ENCODE results near the gene IL9.
"Not testable (repeated sequence)": the region's sequence is repeated elsewhere in the genome, so short reads cannot be mapped to it uniquely, and the experiment has no call there.

Gene IL9

GRCh38 chr5:135871268-135871915, 24.2 kb downstream of the IL9 start:
- DNase-seq (ENCODE audit: insufficient read length, low spot score) (no peak), FAIRE-seq (no peak)

DNA sequence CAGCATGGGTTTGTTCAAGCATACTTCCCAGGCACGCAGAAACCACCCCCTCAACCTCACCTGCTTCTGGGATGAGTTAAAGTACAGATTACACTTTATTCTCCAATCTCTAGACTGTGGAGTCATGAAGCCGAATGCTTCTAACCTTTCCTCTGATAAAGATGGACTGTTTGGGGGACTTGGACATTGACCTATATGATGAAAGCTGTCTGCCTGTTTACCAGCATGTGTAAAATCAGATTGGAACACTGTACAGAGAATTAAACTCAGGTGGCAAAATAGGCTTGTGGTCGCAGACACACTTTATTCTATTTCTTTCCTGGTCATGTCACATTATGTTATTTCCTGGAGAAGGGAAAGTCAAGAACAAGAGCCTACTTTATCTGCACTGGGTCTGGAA, 25.7 kb downstream of the IL9 start:
- no peak for DNase-seq (ENCODE audit: insufficient read length, low spot score)
- no peak for FAIRE-seq

DNA sequence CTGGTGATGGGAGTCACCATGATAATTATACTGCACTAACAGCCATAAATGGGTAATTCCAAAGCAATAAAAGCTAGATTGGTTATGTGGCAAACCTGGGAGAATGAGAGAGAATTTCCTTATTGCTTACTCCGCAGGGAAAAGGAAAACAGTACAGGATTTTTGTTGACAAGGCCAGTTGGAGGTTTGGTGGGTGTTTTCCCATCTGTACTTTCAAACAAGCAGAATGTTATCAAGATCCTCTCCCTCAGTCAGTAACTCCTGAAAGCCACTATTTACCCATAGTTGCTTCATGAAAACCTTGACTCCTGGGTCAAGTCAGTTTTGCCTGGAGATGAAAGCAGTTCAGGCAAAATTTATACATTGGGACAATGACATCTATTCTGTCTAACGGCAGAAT, 26.4 kb downstream of the IL9 start:
- FAIRE-seq (no peak), DNase-seq (ENCODE audit: insufficient read length, low spot score) (no peak)

- DNase-seq (ENCODE audit: insufficient read length, low spot score) = no peak
Measured at GRCh38 chr5:135868681-135869080, 27.0 kb downstream of the IL9 start.

DNA sequence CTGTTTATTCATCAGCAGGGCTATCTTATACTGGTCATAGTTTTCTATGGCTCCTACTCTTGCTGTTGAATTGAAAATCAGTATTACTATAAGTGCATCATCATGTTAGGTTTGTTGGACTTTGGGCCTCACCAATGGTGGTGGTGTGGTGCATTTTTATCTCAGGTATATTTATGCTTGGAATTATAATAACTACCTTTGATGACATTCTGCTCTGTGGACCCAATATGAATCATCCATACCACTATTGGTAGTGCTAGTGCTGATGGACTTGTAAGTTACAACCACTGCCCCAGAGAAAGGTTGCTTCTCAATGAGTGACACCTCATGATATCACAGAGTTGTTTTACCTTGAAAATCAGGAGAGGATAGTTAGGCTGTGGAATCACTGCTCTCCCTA, 28.0 kb downstream of the IL9 start:
- FAIRE-seq = no peak
- DNase-seq (ENCODE audit: insufficient read length, low spot score) = no peak

More at GRCh38 chr5:135868681-135869080, 27.0 kb downstream of the IL9 start:
- FAIRE-seq = no peak

DNA sequence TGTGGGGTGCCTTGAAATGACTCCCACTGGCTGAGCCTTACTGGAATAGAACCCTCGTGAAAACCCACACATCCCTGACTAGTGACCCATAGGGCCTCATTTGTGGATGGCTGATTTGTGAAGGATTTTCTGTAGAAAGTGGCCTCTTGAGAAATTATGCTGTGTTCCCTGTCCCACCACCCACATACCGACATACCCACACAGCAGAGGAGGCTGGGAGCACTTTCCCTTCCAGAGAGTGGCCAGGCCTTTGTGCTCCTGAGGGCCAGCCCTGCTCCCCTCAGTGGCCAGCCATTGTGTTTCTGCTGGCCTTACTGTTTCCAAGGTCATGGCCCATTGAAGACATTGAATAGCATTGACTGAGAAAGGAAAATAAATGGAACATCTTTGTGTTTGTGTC, 29.6 kb downstream of the IL9 start:
- DNase-seq (ENCODE audit: insufficient read length, low spot score) = no peak

GRCh38 chr5:135864503-135865435, 30.9 kb downstream of the IL9 start:
- no peak for DNase-seq (ENCODE audit: insufficient read length, low spot score)

More for the DNA sequence above, 29.6 kb downstream of the IL9 start:
- no peak for FAIRE-seq

GRCh38 chr5:135862744-135863143, 32.9 kb downstream of the IL9 start:
- FAIRE-seq = no peak
- no peak for DNase-seq (ENCODE audit: insufficient read length, low spot score)

More at GRCh38 chr5:135864503-135865435, 30.9 kb downstream of the IL9 start:
- no peak for FAIRE-seq

DNA sequence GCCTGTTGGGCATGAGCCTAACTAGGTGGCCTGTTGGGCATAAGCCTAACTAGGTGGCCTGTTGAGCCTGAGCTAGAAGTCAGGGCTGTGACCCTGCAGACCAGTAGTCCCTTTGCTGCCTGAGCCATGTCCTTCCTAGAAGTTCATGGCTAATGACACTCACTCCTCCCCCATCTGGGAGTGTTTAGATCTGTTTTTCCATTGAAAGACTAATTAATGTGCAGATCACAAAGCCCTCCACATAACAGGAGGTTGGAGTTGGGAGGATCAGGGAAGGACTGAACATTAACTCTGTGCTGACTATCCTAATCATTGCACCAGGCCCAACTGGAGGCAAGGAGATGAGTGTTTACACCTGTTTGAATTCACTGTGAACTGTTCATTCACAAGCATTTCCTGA, 33.6 kb downstream of the IL9 start:
- FAIRE-seq (no peak), DNase-seq (ENCODE audit: insufficient read length, low spot score) (no peak)

DNA sequence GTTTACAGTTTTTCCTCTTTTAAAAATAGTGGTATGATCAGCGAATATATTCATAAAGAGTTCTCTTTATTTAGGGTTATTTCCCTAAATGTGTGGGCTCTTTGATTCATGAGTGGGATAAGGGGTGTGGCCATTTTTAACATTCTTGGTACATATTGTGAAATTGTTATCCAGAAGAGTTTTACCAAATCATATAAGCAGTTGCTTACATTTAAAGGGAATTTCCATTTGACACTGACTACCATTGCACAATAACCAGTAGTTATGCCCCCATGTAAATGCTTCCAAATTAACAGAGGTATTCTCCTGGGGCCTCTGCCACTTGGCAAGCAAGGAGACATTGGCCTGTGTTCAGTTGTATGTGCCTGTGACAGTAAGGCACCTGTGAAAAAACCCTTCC, 34.0 kb downstream of the IL9 start:
- FAIRE-seq (no peak), DNase-seq (ENCODE audit: insufficient read length, low spot score) (no peak)

DNA sequence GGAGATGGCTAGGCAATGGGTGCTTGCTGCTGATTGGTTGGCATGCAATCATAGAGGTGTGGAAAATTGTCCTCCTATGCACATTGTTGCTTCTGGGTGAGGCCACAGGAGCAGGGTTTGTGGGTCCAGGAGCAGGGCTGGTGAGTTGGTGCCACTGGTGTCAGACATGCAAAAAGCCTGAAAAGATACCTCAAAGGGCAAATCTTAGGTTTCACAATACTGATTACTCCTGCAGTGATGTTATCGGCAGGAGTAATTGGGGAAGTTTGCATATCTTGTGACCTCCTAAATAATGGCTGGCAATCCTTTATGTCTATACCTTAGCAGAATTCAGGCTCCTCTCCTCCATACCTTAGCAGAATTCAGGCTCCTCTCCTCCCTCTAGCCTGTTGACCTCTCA, 36.0 kb downstream of the IL9 start:
- FAIRE-seq = no peak

GRCh38 chr5:135859186-135859585, 36.5 kb downstream of the IL9 start:
- not testable (repeated sequence) for DNase-seq (ENCODE audit: insufficient read length, low spot score); FAIRE-seq

More for the DNA sequence above, 36.0 kb downstream of the IL9 start:
- DNase-seq (ENCODE audit: insufficient read length, low spot score) = no peak

DNA sequence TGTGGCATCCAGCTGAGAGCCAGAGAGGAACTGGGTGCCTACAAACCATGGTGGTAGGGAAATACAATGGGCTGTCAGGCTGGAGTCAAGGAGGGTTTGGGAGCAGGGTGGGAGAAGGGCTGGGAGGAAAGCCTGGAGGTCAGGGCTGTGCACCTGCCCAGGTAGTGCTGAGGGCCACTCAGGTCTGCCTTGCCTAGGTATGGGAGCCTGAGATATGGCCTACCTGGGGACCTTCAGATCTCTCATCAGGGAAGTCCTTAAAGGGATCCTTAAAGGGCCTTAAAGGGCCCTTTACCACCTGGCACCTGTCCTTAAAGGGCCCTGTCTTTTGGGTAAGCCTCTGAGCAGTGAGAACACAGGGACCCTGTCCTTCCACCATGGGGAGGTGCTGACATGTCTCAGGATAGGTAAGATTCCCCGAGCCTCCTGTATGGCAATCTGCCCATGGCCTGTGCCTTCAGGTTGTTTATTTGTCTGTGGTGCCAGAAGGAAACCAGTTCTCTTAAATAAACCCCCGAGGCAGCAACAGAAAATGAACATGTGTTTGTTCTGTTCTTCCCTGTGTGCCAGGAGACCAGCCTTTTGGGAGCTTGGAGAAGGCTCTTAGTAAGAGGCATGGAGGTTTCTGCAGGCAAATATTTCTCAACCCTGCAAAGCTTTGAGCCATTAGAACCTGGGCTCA, 37.9 kb downstream of the IL9 start:
- DNase-seq (ENCODE audit: insufficient read length, low spot score) (no peak), FAIRE-seq (no peak)

DNA sequence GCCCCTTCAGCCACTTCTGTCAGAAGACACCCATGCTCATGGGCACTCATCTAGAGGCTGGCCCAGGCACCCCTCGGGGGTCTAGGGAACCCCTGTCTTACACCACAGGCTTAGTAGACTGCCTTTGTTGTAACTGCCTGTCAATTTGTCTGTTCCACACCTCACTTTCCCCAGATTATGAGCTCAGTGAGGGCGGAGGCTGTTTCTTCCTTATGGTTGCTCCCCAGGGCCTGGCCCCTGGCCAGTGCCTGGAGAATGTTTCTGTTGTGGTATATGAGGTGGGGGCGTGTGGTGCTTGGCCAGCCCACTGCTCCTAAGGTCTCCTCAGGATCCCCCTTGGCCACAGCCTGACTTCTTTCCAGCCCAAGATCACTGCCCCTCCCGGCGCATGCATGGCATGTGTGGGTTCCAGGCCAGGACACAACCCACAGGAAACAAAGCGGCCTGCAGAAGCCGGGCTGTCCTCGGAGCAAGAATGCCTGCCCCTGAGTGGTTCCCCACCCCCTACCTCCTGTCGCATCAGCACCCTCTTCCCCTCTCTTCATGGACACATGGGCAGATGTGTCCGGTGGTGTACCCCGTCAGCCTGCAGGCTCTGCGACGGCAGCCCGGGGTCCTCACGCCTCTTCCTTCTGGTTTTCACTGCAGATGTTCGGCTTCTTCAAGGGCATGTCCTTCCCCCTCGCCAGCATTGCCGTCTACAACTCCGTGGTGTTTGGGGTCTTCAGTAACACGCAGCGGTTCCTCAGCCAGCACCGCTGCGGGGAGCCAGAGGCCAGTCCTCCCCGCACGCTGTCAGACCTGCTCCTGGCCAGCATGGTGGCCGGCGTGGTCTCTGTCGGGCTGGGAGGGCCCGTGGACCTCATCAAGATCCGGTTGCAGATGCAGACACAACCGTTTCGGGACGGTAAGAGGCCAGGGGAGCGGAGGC, 43.5 kb downstream of the IL9 start:
- DNase-seq (ENCODE audit: insufficient read length, low spot score) = no peak
- no peak for FAIRE-seq

- DNase-seq (ENCODE audit: insufficient read length, low spot score) = no peak
- no peak for FAIRE-seq
Measured at GRCh38 chr5:135851186-135851914, 44.3 kb downstream of the IL9 start.

- DNase-seq (ENCODE audit: insufficient read length, low spot score) = no peak
- FAIRE-seq = no peak
Measured at GRCh38 chr5:135850671-135851070, 45.0 kb downstream of the IL9 start.

DNA sequence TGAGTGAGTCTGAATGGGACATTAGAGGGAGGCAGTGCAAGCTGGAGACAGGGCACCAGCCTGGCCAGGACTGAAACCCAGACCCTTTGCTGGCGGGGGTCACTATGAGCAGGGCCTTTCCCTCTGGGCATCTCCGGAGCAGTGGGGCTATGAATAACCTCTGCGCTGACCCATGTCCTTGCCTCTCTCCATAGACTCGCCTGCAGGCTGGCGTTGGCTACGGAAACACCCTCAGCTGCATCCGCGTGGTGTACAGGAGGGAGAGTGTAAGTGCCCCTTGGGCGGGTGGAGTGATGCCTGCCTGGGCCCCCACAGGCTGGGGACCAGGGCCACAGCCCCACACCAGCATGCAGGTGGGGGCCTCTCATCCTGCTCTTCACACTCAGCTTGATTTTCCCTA, 45.4 kb downstream of the IL9 start:
- DNase-seq (ENCODE audit: insufficient read length, low spot score) (no peak), FAIRE-seq (no peak)

DNA sequence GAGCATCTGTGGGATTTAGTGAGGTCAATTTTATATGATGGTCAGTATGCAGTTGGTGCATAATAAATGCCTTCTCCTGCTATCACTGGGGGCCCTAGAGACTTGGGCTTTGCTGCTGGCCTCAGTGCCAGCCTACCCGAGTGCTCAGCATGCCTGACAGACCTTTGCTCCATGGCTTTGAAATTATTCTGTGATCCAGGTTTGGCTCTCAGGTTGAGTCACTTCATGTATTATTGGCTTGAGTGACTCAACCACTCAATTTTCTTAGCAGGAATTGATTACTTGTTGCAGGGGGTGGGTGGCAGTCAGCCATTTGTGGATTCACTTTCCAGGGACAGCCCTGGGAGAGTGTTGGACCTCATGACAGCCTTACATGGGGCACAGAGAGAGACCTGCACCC, 47.7 kb downstream of the IL9 start:
- no peak for DNase-seq (ENCODE audit: insufficient read length, low spot score)
- no peak for FAIRE-seq

DNA sequence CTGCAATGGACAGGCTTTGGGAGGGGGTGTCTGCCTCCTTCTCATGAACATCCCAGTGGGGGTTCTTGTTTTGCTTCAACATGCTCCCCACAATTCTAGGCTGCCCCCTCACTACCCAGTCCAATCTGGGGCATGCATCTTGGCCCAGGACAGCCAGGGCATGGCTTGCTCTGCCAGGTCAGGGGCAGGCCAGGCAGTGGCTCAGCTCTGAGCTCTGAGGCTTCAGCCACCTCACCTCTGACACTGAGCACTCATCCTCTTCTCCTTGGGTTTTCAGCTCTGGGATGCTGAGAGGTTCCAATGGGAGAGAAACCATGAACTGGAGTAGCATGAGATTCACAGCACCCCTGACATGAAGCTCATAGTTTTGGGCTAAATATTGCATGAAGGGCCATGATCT, 49.3 kb downstream of the IL9 start:
- DNase-seq (ENCODE audit: insufficient read length, low spot score) (no peak), FAIRE-seq (no peak)

Data from HTR-8/SVneo (cell line).